ENCODE data around the gene PFKFB2.

PFKFB2 gene

GRCh38 chr1:207069858-207070506 is 16.9 kb downstream of the PFKFB2 start:
- no peak for DNase-seq

- no peak for DNase-seq
These were observed 17.7 kb downstream of the PFKFB2 start for GRCh38 chr1:207070811-207071210.

- DNase-seq: no peak
These were observed 18.4 kb downstream of the PFKFB2 start for GRCh38 chr1:207071426-207071825.

GRCh38 chr1:207072233-207072632 is 19.2 kb downstream of the PFKFB2 start:
- DNase-seq: no peak

- no peak for DNase-seq
These were observed 21.1 kb downstream of the PFKFB2 start for GRCh38 chr1:207073906-207074820.

GRCh38 chr1:207076181-207076955 is 23.3 kb downstream of the PFKFB2 start:
- no peak for DNase-seq

- DNase-seq: no peak
These were observed 23.9 kb downstream of the PFKFB2 start for GRCh38 chr1:207077012-207077411.

- DNase-seq: peak; percentile 75
These were observed 24.6 kb downstream of the PFKFB2 start for GRCh38 chr1:207077470-207078377.

- no peak for DNase-seq
These were observed 25.6 kb downstream of the PFKFB2 start for GRCh38 chr1:207078578-207079132.

- DNase-seq: no peak
These were observed 26.7 kb downstream of the PFKFB2 start for GRCh38 chr1:207079706-207080241.

- DNase-seq: no peak
These were observed 28.0 kb downstream of the PFKFB2 start for GRCh38 chr1:207081088-207081487.

GRCh38 chr1:207081806-207082205 is 28.7 kb downstream of the PFKFB2 start:
- no peak for DNase-seq

GRCh38 chr1:207084232-207084631 is 31.2 kb downstream of the PFKFB2 start:
- DNase-seq: no peak

GRCh38 chr1:207084701-207085180 is 31.7 kb downstream of the PFKFB2 start:
- DNase-seq: peak; percentile 53

GRCh38 chr1:207085887-207086286 is 32.8 kb downstream of the PFKFB2 start:
- no peak for DNase-seq

GRCh38 chr1:207088161-207088560 is 35.1 kb downstream of the PFKFB2 start:
- DNase-seq: no peak

- DNase-seq: no peak
These were observed 35.9 kb downstream of the PFKFB2 start, which contains the start of gene C4BPB for GRCh38 chr1:207088701-207089626. Gene C4BPB (plus strand): TSS chr1:207088860. CDS start chr1:207089532, 672 bp downstream.

GRCh38 chr1:207089627-207090355 is 36.7 kb downstream of the PFKFB2 start:
- no peak for DNase-seq

GRCh38 chr1:207091200-207091908 is 38.3 kb downstream of the PFKFB2 start:
- no peak for DNase-seq
